Natural killer cell (primary cell): ENCODE data around the gene CDK4. TPM values are rescaled to one million over a fixed set of nuclear protein-coding genes. Genes with fewer than 3 reads are reported as not detected.

Source experiments
- ATAC-seq, 3 donors: fragments of 150-1000 bp in 2 of 3; fragments of 200-7000 bp in 1 of 3; cut with Tn5 transposase; 1 replicate in 1 of 3; 2 replicates in 2 of 3; pipeline ENCODE4 v1.10.0; 2021; ENCODE audit warnings: mild to moderate bottlenecking in 2 of 3, moderate library complexity in 2 of 3
- DNase-seq, 2 donors: peaks; one replicate each; pipeline versions ENCODE4 v3.0.0 to v3.0.0-alpha.2; 2013 to 2021; ENCODE audit warnings: mixed read lengths in 1 of 2
- H3K27ac ChIP-seq: one replicate; pipeline ENCODE4 v1.5.1; 2013; ENCODE audit warnings: mild to moderate bottlenecking, low read length
- H3K27me3 ChIP-seq: one replicate; pipeline ENCODE4 v1.6.1; 2013; ENCODE audit warnings: low read length; ENCODE audit not compliant: control insufficient read depth, insufficient read depth
- H3K36me3 ChIP-seq: one replicate; pipeline ENCODE4 v1.6.1; 2013; ENCODE audit warnings: low read length; ENCODE audit not compliant: control insufficient read depth, insufficient read depth
- H3K4me1 ChIP-seq: one replicate; pipeline ENCODE4 v1.6.1; 2013; ENCODE audit warnings: low read length; ENCODE audit not compliant: control insufficient read depth, insufficient read depth
- H3K4me3 ChIP-seq: one replicate; pipeline ENCODE4 v1.5.1; 2013; ENCODE audit warnings: low read length
- H3K9me3 ChIP-seq: one replicate; pipeline ENCODE4 v1.6.1; 2013; ENCODE audit warnings: low read length; ENCODE audit not compliant: control insufficient read depth, insufficient read depth
- H3K27ac Mint-ChIP-seq, 2 donors: one replicate each; pipeline ENCODE4 v1.8.0; 2022; ENCODE audit warnings: mild to moderate bottlenecking in 2 of 2, mixed read lengths in 2 of 2, moderate library complexity in 1 of 2
- H3K27me3 Mint-ChIP-seq, 2 donors: one replicate each; pipeline ENCODE4 v1.8.0; 2022; ENCODE audit warnings: low read depth in 2 of 2, mixed read lengths in 2 of 2
- H3K36me3 Mint-ChIP-seq: one replicate; pipeline ENCODE4 v1.8.0; 2022; ENCODE audit warnings: mixed read lengths
- H3K4me1 Mint-ChIP-seq, 2 donors: one replicate each; pipeline ENCODE4 v1.8.0; 2022; ENCODE audit warnings: mixed read lengths in 2 of 2
- H3K4me3 Mint-ChIP-seq: one replicate; pipeline ENCODE4 v1.8.0; 2022; ENCODE audit warnings: mild to moderate bottlenecking, moderate library complexity, mixed read lengths
- H3K9me3 Mint-ChIP-seq, 2 donors: one replicate each; pipeline ENCODE4 v1.8.0; 2022; ENCODE audit warnings: mixed read lengths in 2 of 2
- WGBS: methylation state at CpG from one replicate; pipeline ENCODE4 v1.1.7; 2013; ENCODE audit warnings: missing lambda C conversion rate; ENCODE audit not compliant: insufficient coverage; 5-methylcytosine and 5-hydroxymethylcytosine counted together
- intact Hi-C: fragments of 100-400 bp; cut with micrococcal nuclease; formaldehyde crosslinking; loops from one replicate; pipeline ENCODE4 v1.14.2; 2022
- total RNA-seq, 4 donors: library from RNA; stranded (reverse); fragments of 120-200 nt in 1 of 4; gene quantifications; one replicate each; pipeline versions ENCODE4 v1.2.3 to v1.2.4, GENCODE V29; 2013 to 2022
- TF ChIP-seq, protein P1 (sequence below): fragments of 200-600 bp; IDR thresholded peaks from one replicate; pipeline ENCODE4 v1.8.0; 2022; ENCODE audit warnings: antibody characterized with exemption

CDK4 gene
- total RNA-seq, 3 donors from 2014 or later (not counting 1 experiment from before 2014, with no cell fraction given), result 30.7 to 39.5 (median 37.7) TPM

DNA sequence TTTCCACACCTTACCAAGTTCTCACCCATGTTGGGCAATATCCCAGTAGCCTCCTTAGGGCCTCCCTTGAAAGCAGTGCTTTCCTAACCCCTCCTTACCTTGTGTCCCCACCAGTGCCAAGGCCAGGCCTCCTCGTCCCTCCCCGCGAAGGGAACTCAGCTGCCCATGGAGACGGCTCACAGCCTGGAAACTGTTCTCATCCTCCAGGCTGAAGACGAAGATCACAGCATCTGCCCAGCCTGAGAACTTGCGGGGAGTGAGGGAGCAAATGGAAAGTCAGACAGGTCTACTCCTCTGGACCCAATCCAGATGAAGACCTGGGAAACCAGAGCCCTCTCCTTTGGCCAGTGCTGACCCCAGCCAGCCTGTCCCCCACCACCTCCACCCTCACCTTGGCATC lies 18.2 kb downstream of the CDK4 start:
- Histone ChIP-seq H3K27me3 (no peaks in the 10 kb centered on the region), H3K4me1 (peaks cover 1% of the 10 kb centered on the region), H3K27ac (no peak overlapping the region), H3K4me3 (no peak overlapping the region), H3K9me3 (no peaks in the 10 kb centered on the region), H3K36me3 (peaks cover 74% of the 10 kb centered on the region)
- Mint-ChIP-seq H3K4me3 (no peak overlapping the region), H3K27ac (peak overlapping the region in 1 of 2 donors; percentile 50), H3K27me3 (no peaks in the 10 kb centered on the region), H3K4me1 (peaks cover 19 to 29% of the 10 kb centered on the region in 2 donors), H3K9me3 (no peaks in the 10 kb centered on the region), H3K36me3 (peaks cover 7% of the 10 kb centered on the region)
- ATAC-seq (no peak), DNase-seq (no peak)
- intact Hi-C loops, result no loop called here
- WGBS, result 94% methylated on average over 6 of the region's 6 CpGs
- TF ChIP-seq, protein P1, sequence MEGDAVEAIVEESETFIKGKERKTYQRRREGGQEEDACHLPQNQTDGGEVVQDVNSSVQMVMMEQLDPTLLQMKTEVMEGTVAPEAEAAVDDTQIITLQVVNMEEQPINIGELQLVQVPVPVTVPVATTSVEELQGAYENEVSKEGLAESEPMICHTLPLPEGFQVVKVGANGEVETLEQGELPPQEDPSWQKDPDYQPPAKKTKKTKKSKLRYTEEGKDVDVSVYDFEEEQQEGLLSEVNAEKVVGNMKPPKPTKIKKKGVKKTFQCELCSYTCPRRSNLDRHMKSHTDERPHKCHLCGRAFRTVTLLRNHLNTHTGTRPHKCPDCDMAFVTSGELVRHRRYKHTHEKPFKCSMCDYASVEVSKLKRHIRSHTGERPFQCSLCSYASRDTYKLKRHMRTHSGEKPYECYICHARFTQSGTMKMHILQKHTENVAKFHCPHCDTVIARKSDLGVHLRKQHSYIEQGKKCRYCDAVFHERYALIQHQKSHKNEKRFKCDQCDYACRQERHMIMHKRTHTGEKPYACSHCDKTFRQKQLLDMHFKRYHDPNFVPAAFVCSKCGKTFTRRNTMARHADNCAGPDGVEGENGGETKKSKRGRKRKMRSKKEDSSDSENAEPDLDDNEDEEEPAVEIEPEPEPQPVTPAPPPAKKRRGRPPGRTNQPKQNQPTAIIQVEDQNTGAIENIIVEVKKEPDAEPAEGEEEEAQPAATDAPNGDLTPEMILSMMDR, result no peak

DNA sequence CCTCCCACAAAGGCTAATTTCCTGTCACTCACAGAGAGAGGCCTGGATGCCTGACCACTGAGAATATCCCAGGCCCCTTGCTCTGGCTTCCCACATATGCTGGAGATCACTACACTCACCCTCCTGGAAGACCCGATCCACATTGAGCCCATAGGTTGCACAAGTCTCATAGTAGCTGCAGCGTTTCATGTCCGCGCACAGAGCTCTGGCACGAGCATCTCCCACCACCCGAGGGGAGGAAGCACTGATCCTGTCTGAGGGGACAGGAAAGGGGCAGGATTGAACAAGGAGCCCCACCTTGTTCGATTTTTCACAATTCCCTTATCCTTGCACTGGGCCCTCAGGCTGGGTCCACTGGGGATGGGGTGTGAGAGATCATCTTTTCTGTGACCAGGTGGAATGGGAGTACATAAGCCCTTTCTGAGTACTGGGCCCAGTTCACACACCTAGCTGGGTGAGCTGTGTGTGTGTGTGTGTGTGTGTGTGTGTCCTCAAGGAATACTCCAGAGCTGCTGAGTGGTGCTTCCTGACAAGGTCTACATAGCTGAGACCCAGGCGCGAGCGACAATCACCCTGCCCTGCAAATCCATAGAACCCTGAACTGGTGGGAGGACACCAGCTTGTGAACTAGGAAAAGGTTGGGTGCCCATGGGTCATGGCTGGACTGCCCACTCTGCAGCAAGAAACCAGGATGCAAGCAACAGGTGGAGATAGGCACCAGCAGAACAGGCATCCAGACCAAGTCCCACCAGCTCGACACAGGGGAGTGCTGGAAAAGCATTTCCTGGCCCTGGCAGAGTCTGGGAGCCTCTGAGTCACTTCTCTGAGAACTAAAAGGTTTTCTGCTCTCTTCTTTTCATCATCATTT lies 19.1 kb downstream of the CDK4 start:
- intact Hi-C loops, result no loop called here
- no peak overlapping the region for H3K27ac ChIP-seq
- no peaks in the 10 kb centered on the region for H3K9me3 ChIP-seq
- H3K27ac Mint-ChIP-seq, result no peak overlapping the region
- WGBS, result 96% methylated on average over 11 of the region's 11 CpGs
- DNase-seq, result no peak
- no peaks in the 10 kb centered on the region for H3K4me1 ChIP-seq
- no peaks in the 10 kb centered on the region for H3K27me3 Mint-ChIP-seq
- peaks cover 80% of the 10 kb centered on the region for H3K36me3 ChIP-seq
- H3K27me3 ChIP-seq, result no peaks in the 10 kb centered on the region
- H3K9me3 Mint-ChIP-seq, result no peaks in the 10 kb centered on the region
- no peak for ATAC-seq
- H3K4me1 Mint-ChIP-seq, result peaks cover 18 to 29% of the 10 kb centered on the region in 2 donors
- TF ChIP-seq, protein P1, result no peak
- H3K4me3 Mint-ChIP-seq, result no peak overlapping the region
- H3K36me3 Mint-ChIP-seq, result peaks cover 7% of the 10 kb centered on the region
- no peak overlapping the region for H3K4me3 ChIP-seq

DNA sequence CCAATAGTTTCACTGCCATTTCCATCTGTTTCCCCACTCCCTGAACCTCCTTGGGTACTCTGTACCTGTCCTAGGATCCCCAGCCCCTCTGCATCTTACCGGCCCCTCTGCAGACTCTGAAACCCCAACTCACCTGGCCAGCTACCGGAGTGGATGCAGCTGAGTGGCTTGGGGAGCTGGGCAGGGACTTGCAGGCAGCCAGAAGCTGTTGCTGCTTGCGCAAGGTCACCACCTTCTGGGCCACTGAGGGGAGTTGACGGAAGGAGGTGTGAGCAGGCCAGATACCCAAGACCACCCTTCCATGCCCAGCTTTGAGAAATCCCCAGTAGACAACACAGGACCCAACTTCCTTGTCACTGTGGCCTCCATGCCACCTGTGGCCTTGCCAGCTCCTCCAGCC lies 19.8 kb downstream of the CDK4 start:
- H3K9me3 Mint-ChIP-seq, result no peaks in the 10 kb centered on the region
- 98% methylated on average over 4 of the region's 4 CpGs for WGBS
- H3K27ac Mint-ChIP-seq, result no peak overlapping the region

More for the DNA sequence above, 19.8 kb downstream of the CDK4 start:
- Histone ChIP-seq H3K36me3 (peaks cover 86% of the 10 kb centered on the region), H3K27me3 (no peaks in the 10 kb centered on the region), H3K4me3 (no peak overlapping the region), H3K27ac (no peak overlapping the region), H3K4me1 (no peaks in the 10 kb centered on the region), H3K9me3 (no peaks in the 10 kb centered on the region)
- ATAC-seq (no peak), DNase-seq (no peak)
- Mint-ChIP-seq H3K4me1 (peaks cover 18 to 29% of the 10 kb centered on the region in 2 donors), H3K4me3 (no peak overlapping the region), H3K36me3 (peaks cover 7% of the 10 kb centered on the region), H3K27me3 (no peaks in the 10 kb centered on the region)
- intact Hi-C loops, result no loop called here
- TF ChIP-seq, protein P1, result no peak
